ENCODE measurements around the gene KIF2A.

DNA sequence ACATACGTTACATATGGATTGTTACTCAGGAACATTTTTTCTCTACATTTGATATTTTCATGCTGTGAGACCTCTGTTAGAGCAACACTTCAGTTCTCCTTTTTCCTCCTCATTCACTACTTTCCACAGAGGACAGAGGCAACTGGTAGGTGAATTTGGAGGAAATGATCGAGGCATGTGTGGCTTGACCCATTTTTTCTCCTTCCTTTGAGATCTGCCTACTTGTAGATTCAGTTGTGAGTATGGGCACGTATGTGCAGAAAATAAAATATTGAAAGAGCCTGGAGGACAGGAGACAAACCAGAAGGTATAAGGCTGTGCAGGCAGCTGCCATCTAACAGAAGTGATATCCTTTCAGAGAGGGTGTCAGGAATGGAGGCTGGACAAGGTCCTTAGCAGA is 19.2 kb upstream of the KIF2A start:
- TF ChIP-seq, protein P1, sequence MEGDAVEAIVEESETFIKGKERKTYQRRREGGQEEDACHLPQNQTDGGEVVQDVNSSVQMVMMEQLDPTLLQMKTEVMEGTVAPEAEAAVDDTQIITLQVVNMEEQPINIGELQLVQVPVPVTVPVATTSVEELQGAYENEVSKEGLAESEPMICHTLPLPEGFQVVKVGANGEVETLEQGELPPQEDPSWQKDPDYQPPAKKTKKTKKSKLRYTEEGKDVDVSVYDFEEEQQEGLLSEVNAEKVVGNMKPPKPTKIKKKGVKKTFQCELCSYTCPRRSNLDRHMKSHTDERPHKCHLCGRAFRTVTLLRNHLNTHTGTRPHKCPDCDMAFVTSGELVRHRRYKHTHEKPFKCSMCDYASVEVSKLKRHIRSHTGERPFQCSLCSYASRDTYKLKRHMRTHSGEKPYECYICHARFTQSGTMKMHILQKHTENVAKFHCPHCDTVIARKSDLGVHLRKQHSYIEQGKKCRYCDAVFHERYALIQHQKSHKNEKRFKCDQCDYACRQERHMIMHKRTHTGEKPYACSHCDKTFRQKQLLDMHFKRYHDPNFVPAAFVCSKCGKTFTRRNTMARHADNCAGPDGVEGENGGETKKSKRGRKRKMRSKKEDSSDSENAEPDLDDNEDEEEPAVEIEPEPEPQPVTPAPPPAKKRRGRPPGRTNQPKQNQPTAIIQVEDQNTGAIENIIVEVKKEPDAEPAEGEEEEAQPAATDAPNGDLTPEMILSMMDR (IDR thresholded peaks at IDR 0.05) = no peak
- TF ChIP-seq POLR2A (IDR thresholded peaks at IDR 0.05) = no peak

Data from body of pancreas (tissue), 4 donors.